ENCODE results near the gene AKR1C2.
"Not testable (repeated sequence)": the region's sequence is repeated elsewhere in the genome, so short reads cannot be mapped to it uniquely, and the experiment has no call there.

- not testable (repeated sequence) for TF ChIP-seq YY1 (IDR thresholded peaks at IDR 0.05; ENCODE audit: insufficient read depth, insufficient read length); SUZ12 (IDR thresholded peaks at IDR 0.05; ENCODE audit: extremely low read depth, insufficient read depth, insufficient read length)
Measured at GRCh38 chr10:4940073-4940428, 63.6 kb downstream of the AKR1C2 start.

Data from NT2/D1 (cell line).